Psoas muscle (tissue), 8 donors: ENCODE results near the gene AKR1B15. TPM values are rescaled to one million over a fixed set of nuclear protein-coding genes. Genes with fewer than 3 reads are reported as not detected.

ENCODE experiments used
- ATAC-seq, 4 donors: fragments of 200-7000 bp; cut with Tn5 transposase; one replicate each; pipeline ENCODE4 v1.9.1; 2020; ENCODE audit warnings: moderate library complexity in 3 of 4, mild to moderate bottlenecking in 2 of 4
- DNase-seq, 2 donors: peaks; one replicate each; pipeline ENCODE4 v3.0.0-alpha.2; 2020
- H3K27ac ChIP-seq: fragments of 200-600 bp; one replicate; pipeline ENCODE4 v1.8.0; 2022
- H3K27me3 ChIP-seq, 3 donors: fragments of 200-600 bp in 1 of 3; one replicate each; pipeline versions ENCODE4 v1.6.1 to v1.8.0; 2013 to 2022; ENCODE audit warnings: low read length in 2 of 3, mild to moderate bottlenecking in 2 of 3, moderate library complexity in 1 of 3; ENCODE audit not compliant: insufficient read depth in 3 of 3
- H3K36me3 ChIP-seq, 2 donors: fragments of 200-600 bp in 1 of 2; one replicate each; pipeline versions ENCODE4 v1.6.1 to v1.8.0; 2013 to 2022; ENCODE audit warnings: low read depth in 1 of 2, mild to moderate bottlenecking in 1 of 2, moderate library complexity in 1 of 2; ENCODE audit not compliant: insufficient read depth in 1 of 2
- H3K4me1 ChIP-seq: fragments of 200-600 bp; one replicate; pipeline ENCODE4 v1.8.0; 2022
- H3K4me3 ChIP-seq: fragments of 200-600 bp; one replicate; pipeline ENCODE4 v1.8.0; 2022; ENCODE audit warnings: mild to moderate bottlenecking
- H3K9me3 ChIP-seq: fragments of 200-600 bp; one replicate; pipeline ENCODE4 v1.8.0; 2022
- CTCF ChIP-seq: fragments of 200-600 bp; IDR thresholded peaks from one replicate; pipeline ENCODE4 v1.8.0; 2022; ENCODE audit warnings: antibody characterized with exemption
- WGBS, 3 donors: extraction: QIAGEN DNeasy Blood & Tissue Kit; methylation state at CpG; one replicate each; pipeline versions ENCODE4 v1.1.6 to v1.1.7; 2013; 5-methylcytosine and 5-hydroxymethylcytosine counted together
- intact Hi-C, 2 donors: fragments of 100-400 bp; cut with DNase I; formaldehyde crosslinking; loops; one replicate each; pipeline versions ENCODE4 v1.11.0 to v1.14.2; 2022
- polyA plus RNA-seq, 3 donors: library from polyadenylated mRNA; stranded (reverse); fragments of 200-250 nt; gene quantifications; one replicate each; pipeline ENCODE4 v1.2.3, GENCODE V29; 2013
- total RNA-seq, 4 donors: library from RNA; stranded (reverse); fragmentation: NEBNext Ultra II Directional in 2 of 4; extraction: Animal tissue kit (Norgen Biotek cat#: 25700) in 2 of 4; gene quantifications; one replicate each; pipeline versions ENCODE4 v1.2.1 to v1.2.4, GENCODE V29; 2021 to 2023
- donor health status: healthy with polysubstance abuse.
- donor health status: DM: no; HTN: no; CAD: no; lungs with moderate emphysema.
- donor health status: Bipolar disorder and iron deficiency.
- donor health status: healthy.
- donor health status: DM: yes; HTN: yes; CAD: no.
- donor health status: DM: no; HTN: no; CAD: no.
- donor health status: DM: no; HTN: no; CAD: no.
- donor health status: DM: yes; HTN: yes; CAD: no.

AKR1B15 gene
- total and polyA plus RNA-seq, 7 donors, result 6.5 to 49.9 (median 16.5) TPM

DNA sequence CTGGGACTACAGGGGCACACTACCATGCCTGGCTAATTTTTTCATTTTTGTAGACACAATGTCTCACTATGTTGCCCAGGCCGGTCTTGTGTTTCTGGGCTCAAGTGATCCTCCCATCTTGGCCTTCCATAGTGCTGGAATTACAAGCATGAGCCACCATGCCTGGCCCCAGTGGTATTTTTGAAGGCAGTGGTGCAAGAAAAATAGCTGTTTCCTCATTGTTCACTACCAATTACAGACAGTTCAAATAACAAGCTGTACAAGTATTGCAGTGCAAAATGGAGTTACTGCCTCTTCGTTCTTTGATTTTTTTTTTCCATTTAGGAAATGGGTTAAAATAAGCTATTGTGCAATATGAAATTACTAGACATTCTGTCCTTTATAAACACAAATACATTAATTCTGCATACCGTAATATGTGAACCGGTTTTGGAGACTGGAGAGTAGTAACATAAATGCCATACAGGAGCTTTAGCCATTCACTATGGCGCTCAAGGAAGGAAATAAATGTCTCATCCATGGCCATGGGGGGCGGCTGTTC lies 62.8 kb downstream of the AKR1B15 start:
- DNase-seq, result no peak
- 89 to 91% (median 90%) methylated on average over 6 of the region's 6 CpGs for WGBS, 3 donors
- Histone ChIP-seq H3K36me3 (peaks cover 0 to 2% of the 10 kb centered on the region in 2 donors), H3K9me3 (no peaks in the 10 kb centered on the region), H3K4me3 (no peak overlapping the region), H3K27me3 (peaks cover 0 to 3% (median 0%) of the 10 kb centered on the region in 3 donors), H3K27ac (no peak overlapping the region), H3K4me1 (no peaks in the 10 kb centered on the region)
- no peak for TF ChIP-seq CTCF
- intact Hi-C loops, result no loop called here
- no peak for ATAC-seq

GRCh38 chr7:134612197-134612596 lies 63.3 kb downstream of the AKR1B15 start:
- DNase-seq, result no peak
- H3K4me3 ChIP-seq, result no peak overlapping the region
- H3K4me1 ChIP-seq, result no peaks in the 10 kb centered on the region
- no peak overlapping the region for H3K27ac ChIP-seq
- H3K9me3 ChIP-seq, result no peaks in the 10 kb centered on the region
- intact Hi-C loops, result no loop called here
- no peak for ATAC-seq
- peaks cover 0 to 2% of the 10 kb centered on the region in 2 donors for H3K36me3 ChIP-seq
- peaks cover 0 to 3% (median 0%) of the 10 kb centered on the region in 3 donors for H3K27me3 ChIP-seq
- TF ChIP-seq CTCF, result no peak
- 85 to 94% (median 86%) methylated on average over 2 of the region's 2 CpGs for WGBS, 3 donors

GRCh38 chr7:134613623-134614347 lies 64.9 kb downstream of the AKR1B15 start:
- intact Hi-C loops, result no loop called here
- no peak for DNase-seq
- ATAC-seq, result peak; percentile 40 to 62 (median 60)
- H3K4me1 ChIP-seq, result no peaks in the 10 kb centered on the region
- peaks cover 0 to 2% of the 10 kb centered on the region in 2 donors for H3K36me3 ChIP-seq
- no peak overlapping the region for H3K27ac ChIP-seq
- TF ChIP-seq CTCF, result no peak
- H3K9me3 ChIP-seq, result no peaks in the 10 kb centered on the region
- 41 to 47% (median 42%) methylated on average over 3 of the region's 3 CpGs for WGBS, 3 donors
- H3K27me3 ChIP-seq, result peaks cover 0 to 3% (median 0%) of the 10 kb centered on the region in 3 donors
- H3K4me3 ChIP-seq, result no peak overlapping the region

DNA sequence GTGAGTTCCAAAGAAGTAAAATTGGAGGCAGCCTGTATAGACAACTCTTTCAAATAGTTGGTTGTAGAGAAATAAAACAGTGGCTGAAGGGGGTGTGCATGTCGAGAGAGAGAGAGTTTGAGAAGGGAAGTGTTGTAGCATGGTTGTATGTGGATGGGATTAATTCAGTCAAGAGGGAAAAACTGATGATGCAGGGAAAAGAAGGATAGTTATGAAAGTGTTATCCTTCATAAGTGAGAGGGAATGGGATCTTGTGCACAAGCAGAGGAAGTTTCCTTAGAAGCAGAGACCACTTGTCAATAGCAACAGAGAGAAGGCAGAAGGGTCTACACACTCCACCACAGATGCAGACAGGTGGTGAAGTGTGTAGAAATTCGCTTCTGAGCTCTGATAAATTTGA lies 67.7 kb downstream of the AKR1B15 start:
- no peaks in the 10 kb centered on the region for H3K36me3 ChIP-seq
- no peaks in the 10 kb centered on the region for H3K4me1 ChIP-seq
- no peak overlapping the region for H3K27ac ChIP-seq
- 73 to 82% (median 73%) methylated on average over 2 of the region's 2 CpGs for WGBS, 3 donors
- no peaks in the 10 kb centered on the region for H3K9me3 ChIP-seq
- H3K27me3 ChIP-seq, result no peaks in the 10 kb centered on the region
- intact Hi-C loops, result no loop called here
- no peak for TF ChIP-seq CTCF
- no peak overlapping the region for H3K4me3 ChIP-seq
- ATAC-seq, result no peak
- no peak for DNase-seq
